WERI-Rb-1 (cell line): ENCODE data around the gene MRPS11.

Experiments
- DNase-seq: peaks from one replicate; pipeline ENCODE4 v3.0.0-alpha.2; 2020
- H3K27ac ChIP-seq: fragments of 250-450 bp; sonication (Bioruptor Pico); 2 replicates; pipeline ENCODE4 v1.5.1; 2020; ENCODE audit warnings: mild to moderate bottlenecking, moderate library complexity
- H3K27me3 ChIP-seq: fragments of 250-450 bp; sonication (Bioruptor Pico); 2 replicates; pipeline ENCODE4 v1.5.1; 2021; ENCODE audit warnings: mild to moderate bottlenecking, low read depth, moderate library complexity; ENCODE audit not compliant: insufficient read depth, severe bottlenecking
- H3K36me3 ChIP-seq: fragments of 250-450 bp; sonication (Bioruptor Pico); 2 replicates; pipeline ENCODE4 v1.5.1; 2020; ENCODE audit warnings: mild to moderate bottlenecking, moderate library complexity
- H3K4me3 ChIP-seq: 2 replicates; pipeline ENCODE4 v1.5.1; 2011; ENCODE audit warnings: low read depth, mild to moderate bottlenecking, control low read depth, low read length
- H3K9me3 ChIP-seq: fragments of 250-450 bp; sonication (Bioruptor Pico); 2 replicates; pipeline ENCODE4 v1.5.1; 2021; ENCODE audit warnings: mild to moderate bottlenecking, moderate library complexity; ENCODE audit not compliant: severe bottlenecking
- CTCF ChIP-seq: IDR thresholded peaks from 2 replicates; pipeline ENCODE4 v1.5.1; 2011; ENCODE audit warnings: low read depth, mild to moderate bottlenecking, control low read depth, inconsistent platforms, low read length

Gene MRPS11

GRCh38 chr15:88489321-88489720 lies 21.8 kb downstream of the MRPS11 start:
- no peak overlapping the region for H3K4me3 ChIP-seq
- TF ChIP-seq CTCF, result peak; percentile 53
- no peak for DNase-seq
- peak overlapping the region; percentile 6; the same call in 1 of the 2 replicates for H3K27ac ChIP-seq
- no peaks in the 10 kb centered on the region for H3K9me3 ChIP-seq
- no peaks in the 10 kb centered on the region for H3K27me3 ChIP-seq
- H3K36me3 ChIP-seq, result no peaks in the 10 kb centered on the region

DNA sequence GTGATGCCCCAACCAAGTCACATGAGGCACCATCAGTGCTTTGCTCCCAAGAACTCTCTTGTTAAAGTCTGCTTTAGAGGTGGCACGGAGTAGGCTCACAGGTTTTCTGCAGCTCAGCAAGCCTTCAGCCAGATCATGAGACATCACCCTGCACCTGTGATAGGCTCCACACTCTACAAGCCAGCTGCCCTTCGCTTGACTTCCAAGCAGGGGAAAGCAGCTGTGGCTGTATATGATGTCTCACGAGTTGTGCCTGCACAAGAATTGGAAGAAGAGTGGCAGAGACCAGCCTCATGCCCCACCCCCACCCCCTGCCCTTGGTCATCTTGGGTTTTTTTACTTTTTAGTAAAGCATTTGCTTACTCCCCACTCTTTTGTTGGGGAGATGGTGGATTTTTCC lies 22.5 kb downstream of the MRPS11 start:
- no peak for DNase-seq
- H3K4me3 ChIP-seq, result no peak overlapping the region
- TF ChIP-seq CTCF, result no peak

GRCh38 chr15:88491158-88491557 lies 23.6 kb downstream of the MRPS11 start:
- Histone ChIP-seq H3K4me3 (no peak overlapping the region), H3K36me3 (no peaks in the 10 kb centered on the region), H3K9me3 (no peaks in the 10 kb centered on the region), H3K27ac (peak overlapping the region; percentile 89), H3K27me3 (no peaks in the 10 kb centered on the region)
- DNase-seq, result no peak
- no peak for TF ChIP-seq CTCF

More for the DNA sequence above, 22.5 kb downstream of the MRPS11 start:
- Histone ChIP-seq H3K27me3 (no peaks in the 10 kb centered on the region), H3K36me3 (no peaks in the 10 kb centered on the region), H3K9me3 (no peaks in the 10 kb centered on the region), H3K27ac (no peak overlapping the region)

GRCh38 chr15:88493844-88494243 lies 26.3 kb downstream of the MRPS11 start:
- no peak for TF ChIP-seq CTCF
- Histone ChIP-seq H3K4me3 (peak overlapping the region; percentile 3), H3K9me3 (no peaks in the 10 kb centered on the region), H3K36me3 (no peaks in the 10 kb centered on the region), H3K27ac (peak overlapping the region; percentile 89), H3K27me3 (no peaks in the 10 kb centered on the region)
- peak; percentile 96 for DNase-seq

GRCh38 chr15:88497109-88497765 lies 29.7 kb downstream of the MRPS11 start:
- TF ChIP-seq CTCF, result no peak
- H3K27ac ChIP-seq, result peak overlapping the region; percentile 89
- no peaks in the 10 kb centered on the region for H3K27me3 ChIP-seq
- H3K36me3 ChIP-seq, result no peaks in the 10 kb centered on the region
- no peak overlapping the region for H3K4me3 ChIP-seq
- no peaks in the 10 kb centered on the region for H3K9me3 ChIP-seq
- DNase-seq, result no peak

DNA sequence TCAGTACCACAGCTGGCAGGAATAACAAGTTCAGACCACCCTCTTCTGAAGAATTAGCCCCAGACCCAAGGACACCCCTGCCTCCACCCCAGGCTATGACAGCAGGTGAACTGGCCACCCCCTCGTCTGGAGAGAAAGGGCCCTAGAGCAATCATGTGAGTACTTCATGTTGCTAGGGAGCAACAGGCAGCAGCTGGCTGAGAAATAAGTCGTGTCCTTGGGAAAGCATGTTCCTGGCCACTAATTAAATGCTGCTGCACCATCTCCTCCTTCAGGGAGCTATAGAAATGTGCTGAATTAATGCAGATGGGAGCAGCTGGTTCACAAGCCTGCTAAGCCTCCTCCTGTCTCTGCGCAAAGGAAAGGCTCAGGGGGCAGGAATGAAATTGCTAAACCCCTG lies 31.5 kb downstream of the MRPS11 start:
- Histone ChIP-seq H3K9me3 (no peaks in the 10 kb centered on the region), H3K4me3 (peak overlapping the region; percentile 18), H3K27ac (peak overlapping the region; percentile 89), H3K27me3 (no peaks in the 10 kb centered on the region), H3K36me3 (no peaks in the 10 kb centered on the region)
- TF ChIP-seq CTCF, result no peak
- DNase-seq, result peak; percentile 91
